ENCODE results near the gene PGA3. TPM values are rescaled to one million over a fixed set of nuclear protein-coding genes. Genes with fewer than 3 reads are reported as not detected.
"Not testable (repeated sequence)": the region's sequence is repeated elsewhere in the genome, so short reads cannot be mapped to it uniquely, and the experiment has no call there.

Gene PGA3
- total RNA-seq, 2 experiments from 2014 or later: not detected

- peaks cover 16% of the 10 kb centered on the region for H3K27me3 Mint-ChIP-seq
- POLR2A ChIA-PET; H3K27ac Mint-ChIP-seq; H3K4me3 Mint-ChIP-seq; H3K36me3 Mint-ChIP-seq; H3K9me3 Mint-ChIP-seq; ATAC-seq (ENCODE audit: low read depth); H3K4me1 Mint-ChIP-seq; DNase-seq: not testable (repeated sequence)
These were observed 558 bp downstream of the PGA3 start for GRCh38 chr11:61203873-61204272.

GRCh38 chr11:61204502-61205059 is 1.3 kb downstream of the PGA3 start:
- H3K4me3 Mint-ChIP-seq; H3K36me3 Mint-ChIP-seq; H3K27ac Mint-ChIP-seq; H3K9me3 Mint-ChIP-seq; ATAC-seq (ENCODE audit: low read depth); H3K4me1 Mint-ChIP-seq; DNase-seq; POLR2A ChIA-PET: not testable (repeated sequence)
- H3K27me3 Mint-ChIP-seq: peaks cover 15% of the 10 kb centered on the region

- ATAC-seq (ENCODE audit: low read depth); H3K4me3 Mint-ChIP-seq; H3K4me1 Mint-ChIP-seq; DNase-seq; H3K27me3 Mint-ChIP-seq; H3K9me3 Mint-ChIP-seq; H3K27ac Mint-ChIP-seq; POLR2A ChIA-PET; H3K36me3 Mint-ChIP-seq: not testable (repeated sequence)
These were observed 4.5 kb downstream of the PGA3 start for GRCh38 chr11:61207636-61208310.

- ATAC-seq (ENCODE audit: low read depth); DNase-seq; H3K4me3 Mint-ChIP-seq; H3K9me3 Mint-ChIP-seq; H3K27ac Mint-ChIP-seq; H3K27me3 Mint-ChIP-seq; H3K36me3 Mint-ChIP-seq; POLR2A ChIA-PET; H3K4me1 Mint-ChIP-seq: not testable (repeated sequence)
These were observed 7.3 kb downstream of the PGA3 start for GRCh38 chr11:61210629-61211028.

- POLR2A ChIA-PET; DNase-seq; ATAC-seq (ENCODE audit: low read depth); H3K4me1 Mint-ChIP-seq; H3K4me3 Mint-ChIP-seq; H3K27me3 Mint-ChIP-seq; H3K27ac Mint-ChIP-seq; H3K36me3 Mint-ChIP-seq; H3K9me3 Mint-ChIP-seq: not testable (repeated sequence)
These were observed 8.1 kb downstream of the PGA3 start for GRCh38 chr11:61211327-61211952.

- DNase-seq; H3K9me3 Mint-ChIP-seq; H3K4me3 Mint-ChIP-seq; POLR2A ChIA-PET; H3K36me3 Mint-ChIP-seq; H3K27ac Mint-ChIP-seq; ATAC-seq (ENCODE audit: low read depth); H3K27me3 Mint-ChIP-seq; H3K4me1 Mint-ChIP-seq: not testable (repeated sequence)
These were observed 8.9 kb downstream of the PGA3 start for GRCh38 chr11:61212202-61212601.

- H3K4me1 Mint-ChIP-seq; DNase-seq; H3K27ac Mint-ChIP-seq; H3K27me3 Mint-ChIP-seq; ATAC-seq (ENCODE audit: low read depth); H3K36me3 Mint-ChIP-seq; H3K4me3 Mint-ChIP-seq; H3K9me3 Mint-ChIP-seq; POLR2A ChIA-PET: not testable (repeated sequence)
These were observed 10.5 kb downstream of the PGA3 start for GRCh38 chr11:61213711-61214324.

GRCh38 chr11:61218306-61218705 is 15.0 kb downstream of the PGA3 start:
- H3K27me3 Mint-ChIP-seq; H3K4me3 Mint-ChIP-seq; H3K27ac Mint-ChIP-seq; H3K9me3 Mint-ChIP-seq; POLR2A ChIA-PET; H3K4me1 Mint-ChIP-seq; DNase-seq; ATAC-seq (ENCODE audit: low read depth); H3K36me3 Mint-ChIP-seq: not testable (repeated sequence)

GRCh38 chr11:61219016-61219415 is 15.7 kb downstream of the PGA3 start:
- DNase-seq; POLR2A ChIA-PET; H3K4me3 Mint-ChIP-seq; H3K4me1 Mint-ChIP-seq; H3K36me3 Mint-ChIP-seq; H3K27ac Mint-ChIP-seq; H3K9me3 Mint-ChIP-seq; ATAC-seq (ENCODE audit: low read depth); H3K27me3 Mint-ChIP-seq: not testable (repeated sequence)

GRCh38 chr11:61222047-61222446 is 18.7 kb downstream of the PGA3 start, which contains the start of gene PGA4:
TSS of gene PGA4 (plus strand) at chr11:61222347. CDS start at chr11:61222401, 54 bp downstream.
- POLR2A ChIA-PET; H3K36me3 Mint-ChIP-seq; H3K4me3 Mint-ChIP-seq; H3K9me3 Mint-ChIP-seq; ATAC-seq (ENCODE audit: low read depth); H3K27ac Mint-ChIP-seq; H3K4me1 Mint-ChIP-seq; H3K27me3 Mint-ChIP-seq; DNase-seq: not testable (repeated sequence)

GRCh38 chr11:61222692-61223091 is 19.4 kb downstream of the PGA3 start:
- POLR2A ChIA-PET; H3K9me3 Mint-ChIP-seq; H3K4me1 Mint-ChIP-seq; H3K4me3 Mint-ChIP-seq; ATAC-seq (ENCODE audit: low read depth); H3K27ac Mint-ChIP-seq; DNase-seq; H3K27me3 Mint-ChIP-seq; H3K36me3 Mint-ChIP-seq: not testable (repeated sequence)

- POLR2A ChIA-PET; ATAC-seq (ENCODE audit: low read depth): not testable (repeated sequence)
These were observed 23.3 kb downstream of the PGA3 start for GRCh38 chr11:61226457-61227137.

GRCh38 chr11:61229458-61229857 is 26.1 kb downstream of the PGA3 start:
- H3K36me3 Mint-ChIP-seq; ATAC-seq (ENCODE audit: low read depth); POLR2A ChIA-PET; H3K4me1 Mint-ChIP-seq; DNase-seq; H3K9me3 Mint-ChIP-seq; H3K27ac Mint-ChIP-seq; H3K27me3 Mint-ChIP-seq; H3K4me3 Mint-ChIP-seq: not testable (repeated sequence)

More at GRCh38 chr11:61226457-61227137, 23.3 kb downstream of the PGA3 start:
- not testable (repeated sequence) for H3K9me3 Mint-ChIP-seq, H3K4me1 Mint-ChIP-seq, H3K27ac Mint-ChIP-seq, H3K4me3 Mint-ChIP-seq, H3K36me3 Mint-ChIP-seq, H3K27me3 Mint-ChIP-seq, DNase-seq

Measured in activated naive CD8-positive, alpha-beta T cell treated with anti-CD3 and anti-CD28 coated beads, Interleukin-2, amount 10 ng/mL, durations not matched to agents 7 days and 5 days (primary cell).